B cell (primary cell): Measurements from ENCODE around the gene PLCB4. TPM values are rescaled to one million over a fixed set of nuclear protein-coding genes. Genes with fewer than 3 reads are reported as not detected.

Source experiments
- ATAC-seq: fragments of 200-7000 bp; cut with Tn5 transposase; one replicate; pipeline ENCODE4 v1.10.0; 2021; ENCODE audit warnings: low read depth, mild to moderate bottlenecking, moderate number of reproducible peaks, moderate library complexity
- CTCF ChIA-PET: fragments of 350-600 bp; sonication (Branson Sonifier 250); formaldehyde crosslinking; loops from one replicate; lab custom pipeline; 2021; ENCODE audit warnings: antibody characterized with exemption, inconsistent platforms; lab: Charles Lee
- POLR2A ChIA-PET: fragments of 350-600 bp; sonication (Branson Sonifier 250); formaldehyde crosslinking; loops from one replicate; lab custom pipeline; 2021; ENCODE audit warnings: antibody characterized with exemption; lab: Charles Lee
- DNase-seq: peaks from one replicate; pipeline ENCODE4 v3.0.0; 2013
- H2AFZ ChIP-seq: 2 replicates; pipeline ENCODE4 v1.6.1; 2012; ENCODE audit warnings: mild to moderate bottlenecking, low read depth, low read length; ENCODE audit not compliant: insufficient read depth, poor library complexity, severe bottlenecking
- H3K27ac ChIP-seq, 2 donors: 1 replicate in 1 of 2; 2 replicates in 1 of 2; pipeline ENCODE4 v1.5.1; 2012 to 2013; ENCODE audit warnings: low read length in 2 of 2, mild to moderate bottlenecking in 2 of 2, moderate library complexity in 1 of 2
- H3K27me3 ChIP-seq, 4 experiments: fragments of 200-600 bp in 1 of 4; sonication (generic) in 1 of 4; replicated peaks in 1 of 4; 1 replicate in 2 of 4; 2 replicates in 2 of 4; pipeline versions ENCODE4 v1.6.1 to v1.7.0; 2013 to 2016; ENCODE audit warnings: low read length in 3 of 4, mild to moderate bottlenecking in 2 of 4, mixed read lengths in 1 of 4, moderate library complexity in 1 of 4; ENCODE audit not compliant: insufficient read depth in 4 of 4, control insufficient read depth in 3 of 4; ENCODE audit errors: control extremely low read depth in 1 of 4
- H3K36me3 ChIP-seq, 2 experiments: replicated peaks in 1 of 2; 1 replicate in 1 of 2; 2 replicates in 1 of 2; pipeline versions ENCODE4 v1.6.1 to v1.7.1; 2013; ENCODE audit warnings: low read length in 1 of 2; ENCODE audit not compliant: insufficient read depth in 2 of 2, control insufficient read depth in 1 of 2; ENCODE audit errors: control extremely low read depth in 1 of 2, extremely low read depth in 1 of 2
- H3K4me1 ChIP-seq, 2 donors: fragments of 200-600 bp in 1 of 2; sonication (generic) in 1 of 2; 1 replicate in 1 of 2; 2 replicates in 1 of 2; pipeline versions ENCODE4 v1.5.1 to v1.6.1; 2013 to 2017; ENCODE audit warnings: low read length in 2 of 2; ENCODE audit not compliant: control insufficient read depth in 2 of 2, insufficient read depth in 2 of 2
- H3K4me2 ChIP-seq: replicated peaks from 2 replicates; pipeline ENCODE3; 2012; ENCODE audit warnings: mild to moderate bottlenecking, low read depth, low read length; ENCODE audit not compliant: poor library complexity, severe bottlenecking
- H3K4me3 ChIP-seq, 5 experiments: fragments of 200-600 bp in 1 of 5; sonication (generic) in 1 of 5; 1 replicate in 3 of 5; 2 replicates in 2 of 5; pipeline versions ENCODE4 v1.5.1 to v1.7.0; 2011 to 2016; ENCODE audit warnings: low read length in 4 of 5, mild to moderate bottlenecking in 4 of 5, low read depth in 2 of 5, control low read depth in 1 of 5, moderate library complexity in 1 of 5; ENCODE audit not compliant: insufficient read depth in 1 of 5; ENCODE audit errors: control extremely low read depth in 1 of 5, extremely low read depth in 1 of 5
- H3K79me2 ChIP-seq: fragments of 200-600 bp; sonication (generic); one replicate; pipeline ENCODE4 v1.6.0; 2016; ENCODE audit warnings: low read length; ENCODE audit not compliant: control insufficient read depth, insufficient read depth
- H3K9ac ChIP-seq: fragments of 200-600 bp; sonication (generic); 2 replicates; pipeline ENCODE4 v1.6.1; 2017; ENCODE audit warnings: mild to moderate bottlenecking, low read length, moderate library complexity
- H3K9me3 ChIP-seq, 3 donors: one replicate each; pipeline versions ENCODE4 v1.6.1 to v1.7.1; 2013; ENCODE audit warnings: low read length in 2 of 3; ENCODE audit not compliant: control insufficient read depth in 2 of 3, insufficient read depth in 1 of 3; ENCODE audit errors: control extremely low read depth in 1 of 3
- H4K20me1 ChIP-seq: 2 replicates; pipeline ENCODE4 v1.6.0; 2012; ENCODE audit warnings: mild to moderate bottlenecking, low read length; ENCODE audit not compliant: insufficient read depth, control insufficient read depth, poor library complexity, severe bottlenecking
- H3K27ac Mint-ChIP-seq: one replicate; pipeline ENCODE4 v1.8.0; 2021; ENCODE audit warnings: mixed read lengths
- H3K27me3 Mint-ChIP-seq: one replicate; pipeline ENCODE4 v1.8.0; 2021; ENCODE audit warnings: mixed read lengths
- H3K4me1 Mint-ChIP-seq: one replicate; pipeline ENCODE4 v1.8.0; 2021; ENCODE audit warnings: mixed read lengths
- H3K4me3 Mint-ChIP-seq: one replicate; pipeline ENCODE4 v1.8.0; 2021; ENCODE audit warnings: mixed read lengths
- H3K9me3 Mint-ChIP-seq: one replicate; pipeline ENCODE4 v1.8.0; 2022; ENCODE audit warnings: mixed read lengths; ENCODE audit not compliant: insufficient read depth
- EZH2 ChIP-seq: IDR thresholded peaks from 2 replicates; pipeline ENCODE4 v1.6.1; 2012; ENCODE audit warnings: borderline replicate concordance, low read depth, mild to moderate bottlenecking, moderate library complexity, low read length; ENCODE audit not compliant: insufficient read depth, poor library complexity, severe bottlenecking
- WGBS: methylation state at CpG from one replicate; pipeline ENCODE4 v1.1.5; 2013; ENCODE audit warnings: missing lambda C conversion rate; ENCODE audit not compliant: insufficient coverage; 5-methylcytosine and 5-hydroxymethylcytosine counted together
- intact Hi-C: fragments of 100-400 bp; cut with micrococcal nuclease; formaldehyde crosslinking; loops from one replicate; pipeline ENCODE4 v1.10.0; 2022
- polyA plus RNA-seq: library from polyadenylated mRNA; depleted of rRNA; stranded (reverse); fragments of >200 nt; gene quantifications from 2 replicates; pipeline ENCODE4 v1.2.3, GENCODE V29; 2012
- total RNA-seq, 2 donors: library from RNA; stranded (reverse); fragments of 120-200 nt in 1 of 2; gene quantifications; 1 replicate in 1 of 2; 2 replicates in 1 of 2; pipeline versions ENCODE4 v1.2.3 to v1.2.4, GENCODE V29; 2013 to 2022
- TF ChIP-seq, protein P1 (sequence below): fragments of 200-600 bp; IDR thresholded peaks from one replicate; pipeline ENCODE4 v1.8.0; 2022; ENCODE audit warnings: antibody characterized with exemption, mild to moderate bottlenecking

The PLCB4 gene
- total and polyA plus RNA-seq, 2 donors (not counting 1 experiment from before 2014, with no cell fraction given) = not detected

DNA sequence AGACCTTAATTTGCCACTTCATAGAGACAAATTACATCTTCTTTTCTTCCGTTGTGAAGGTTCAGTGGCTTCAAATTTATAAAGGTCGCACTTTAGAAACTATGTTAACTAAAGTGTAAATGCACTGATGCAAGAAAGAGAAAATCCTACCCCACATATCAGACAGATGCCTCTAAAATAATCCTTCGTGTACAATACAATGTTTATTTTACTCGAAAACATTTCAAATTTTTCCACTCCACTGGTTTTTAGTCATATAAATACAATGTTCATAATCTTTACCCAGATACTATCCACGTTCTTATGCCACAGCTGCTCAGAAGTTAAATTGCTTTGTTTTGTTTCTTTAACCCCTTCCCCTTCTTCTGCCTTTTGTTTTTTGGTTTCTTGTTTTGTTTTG lies 305.2 kb downstream of the PLCB4 start:
- Mint-ChIP-seq H3K4me1 (peaks cover 6% of the 10 kb centered on the region), H3K4me3 (no peak overlapping the region), H3K9me3 (no peaks in the 10 kb centered on the region), H3K27me3 (no peaks in the 10 kb centered on the region), H3K27ac (no peak overlapping the region)
- Histone ChIP-seq H3K4me1 (no peaks in the 10 kb centered on the region), H3K27ac (no peak overlapping the region), H4K20me1 (no peaks in the 10 kb centered on the region), H3K4me2 (no peak overlapping the region), H3K9ac (no peak overlapping the region), H3K27me3 (no peaks in the 10 kb centered on the region), H2AFZ (no peak overlapping the region), H3K4me3 (no peak overlapping the region), H3K79me2 (no peaks in the 10 kb centered on the region), H3K9me3 (no peaks in the 10 kb centered on the region), H3K36me3 (no peaks in the 10 kb centered on the region)
- intact Hi-C loops = no loop called here
- TF ChIP-seq, protein P1, sequence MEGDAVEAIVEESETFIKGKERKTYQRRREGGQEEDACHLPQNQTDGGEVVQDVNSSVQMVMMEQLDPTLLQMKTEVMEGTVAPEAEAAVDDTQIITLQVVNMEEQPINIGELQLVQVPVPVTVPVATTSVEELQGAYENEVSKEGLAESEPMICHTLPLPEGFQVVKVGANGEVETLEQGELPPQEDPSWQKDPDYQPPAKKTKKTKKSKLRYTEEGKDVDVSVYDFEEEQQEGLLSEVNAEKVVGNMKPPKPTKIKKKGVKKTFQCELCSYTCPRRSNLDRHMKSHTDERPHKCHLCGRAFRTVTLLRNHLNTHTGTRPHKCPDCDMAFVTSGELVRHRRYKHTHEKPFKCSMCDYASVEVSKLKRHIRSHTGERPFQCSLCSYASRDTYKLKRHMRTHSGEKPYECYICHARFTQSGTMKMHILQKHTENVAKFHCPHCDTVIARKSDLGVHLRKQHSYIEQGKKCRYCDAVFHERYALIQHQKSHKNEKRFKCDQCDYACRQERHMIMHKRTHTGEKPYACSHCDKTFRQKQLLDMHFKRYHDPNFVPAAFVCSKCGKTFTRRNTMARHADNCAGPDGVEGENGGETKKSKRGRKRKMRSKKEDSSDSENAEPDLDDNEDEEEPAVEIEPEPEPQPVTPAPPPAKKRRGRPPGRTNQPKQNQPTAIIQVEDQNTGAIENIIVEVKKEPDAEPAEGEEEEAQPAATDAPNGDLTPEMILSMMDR = no peak
- TF ChIP-seq EZH2 = no peak
- POLR2A ChIA-PET = no interaction called here
- DNase-seq (no peak), ATAC-seq (no peak)
- CTCF ChIA-PET = interaction anchor here (2.1 kb wide), 1 partner anchor 34 kb away, joined by 6 read pairs; no protein-coding TSS in a partner anchor
- 0% methylated on average over 2 of the region's 5 CpGs for WGBS

DNA sequence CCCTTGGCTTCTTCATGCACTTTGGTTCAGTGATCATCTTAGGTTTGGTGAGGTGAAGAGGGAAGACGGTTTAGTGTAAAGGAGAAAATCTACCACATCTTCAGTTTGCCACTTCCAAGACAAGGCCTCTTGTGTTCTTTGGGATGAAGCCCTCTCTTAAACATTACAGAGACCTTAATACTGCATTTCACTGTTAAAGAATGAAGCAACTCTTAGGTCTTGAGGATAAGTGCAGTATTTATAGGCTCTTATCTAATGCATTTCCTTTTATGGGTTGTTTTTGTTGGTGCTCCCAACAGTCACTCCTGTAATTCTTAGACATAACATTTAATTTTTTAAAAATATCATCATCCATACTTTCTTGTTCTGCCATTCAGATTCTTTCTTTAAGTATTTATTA lies 305.6 kb downstream of the PLCB4 start:
- no peak overlapping the region for H3K27ac Mint-ChIP-seq
- CTCF ChIA-PET = interaction anchor here (2.1 kb wide), 1 partner anchor 33 kb away, joined by 6 read pairs; no protein-coding TSS in a partner anchor

More for the DNA sequence above, 305.6 kb downstream of the PLCB4 start:
- DNase-seq = no peak
- POLR2A ChIA-PET = no interaction called here
- no peak for ATAC-seq
- Histone ChIP-seq H3K4me3 (no peak overlapping the region), H3K4me2 (no peak overlapping the region), H3K27ac (no peak overlapping the region), H3K9ac (no peak overlapping the region), H2AFZ (no peak overlapping the region), H3K27me3 (no peaks in the 10 kb centered on the region), H3K9me3 (no peaks in the 10 kb centered on the region), H3K36me3 (no peaks in the 10 kb centered on the region), H3K4me1 (no peaks in the 10 kb centered on the region), H3K79me2 (no peaks in the 10 kb centered on the region), H4K20me1 (no peaks in the 10 kb centered on the region)
- TF ChIP-seq, protein P1 = no peak
- no CpG with 5 or more reads among the region's 1 CpG for WGBS
- Mint-ChIP-seq H3K4me1 (peaks cover 6% of the 10 kb centered on the region), H3K9me3 (no peaks in the 10 kb centered on the region), H3K27me3 (no peaks in the 10 kb centered on the region), H3K4me3 (no peak overlapping the region)
- intact Hi-C loops = no loop called here
